LHCN-M2 (cell line): Measurements from ENCODE around the gene CXCL17. TPM values are rescaled to one million over a fixed set of nuclear protein-coding genes. Genes with fewer than 3 reads are reported as not detected.
A peak's percentile ranks its signal among the peaks of the same experiment; 100 is the strongest.
"Not testable (repeated sequence)": the region's sequence is repeated elsewhere in the genome, so short reads cannot be mapped to it uniquely, and the experiment has no call there.

Experiments
- DNase-seq: peaks from one replicate; pipeline ENCODE4 v3.0.0-alpha.2; 2012; ENCODE audit warnings: low read depth
- total RNA-seq: library from RNA; depleted of rRNA; stranded (reverse); fragments of >200 nt; gene quantifications from 2 replicates; pipeline ENCODE4 v1.2.3, GENCODE V29; 2014

CXCL17 gene
- total RNA-seq, 1 experiment from 2014 or later: not detected

- no peak for DNase-seq
These were observed 23.9 kb upstream of the CXCL17 start for GRCh38 chr19:42466521-42467182.

GRCh38 chr19:42465827-42466280, 23.1 kb upstream of the CXCL17 start:
- DNase-seq: no peak

GRCh38 chr19:42461700-42462324, 19.1 kb upstream of the CXCL17 start:
- DNase-seq: no peak

GRCh38 chr19:42461231-42461630, 18.5 kb upstream of the CXCL17 start:
- not testable (repeated sequence) for DNase-seq

GRCh38 chr19:42459926-42460325, 17.2 kb upstream of the CXCL17 start:
- no peak for DNase-seq

GRCh38 chr19:42455621-42456081, 12.9 kb upstream of the CXCL17 start:
- DNase-seq: peak; percentile 74

- no peak for DNase-seq
These were observed 12.3 kb upstream of the CXCL17 start for GRCh38 chr19:42455086-42455485.

- DNase-seq: no peak
These were observed 9.8 kb upstream of the CXCL17 start for GRCh38 chr19:42452590-42452989.

- DNase-seq: peak; percentile 62
These were observed 7.7 kb upstream of the CXCL17 start for GRCh38 chr19:42450314-42450934.

- DNase-seq: not testable (repeated sequence)
These were observed 5.6 kb upstream of the CXCL17 start for GRCh38 chr19:42448306-42448705.

- DNase-seq: no peak
These were observed 3.2 kb upstream of the CXCL17 start for GRCh38 chr19:42445948-42446347.

- no peak for DNase-seq
These were observed 1.2 kb upstream of the CXCL17 start for GRCh38 chr19:42443944-42444398.

- no peak for DNase-seq
These were observed 1.7 kb downstream of the CXCL17 start for GRCh38 chr19:42441049-42441445.

GRCh38 chr19:42440357-42441048, 2.2 kb downstream of the CXCL17 start:
- peak; percentile 57 for DNase-seq

GRCh38 chr19:42436006-42436405, 6.7 kb downstream of the CXCL17 start:
- peak; percentile 26 for DNase-seq

- DNase-seq: no peak
These were observed 7.4 kb downstream of the CXCL17 start for GRCh38 chr19:42435316-42435715.

- DNase-seq: peak; percentile 82
These were observed 9.1 kb downstream of the CXCL17 start for GRCh38 chr19:42433503-42434260.

- no peak for DNase-seq
These were observed 11.3 kb downstream of the CXCL17 start for GRCh38 chr19:42431486-42431885.

GRCh38 chr19:42428676-42429075, 14.1 kb downstream of the CXCL17 start:
- no peak for DNase-seq

- DNase-seq: no peak
These were observed 15.4 kb downstream of the CXCL17 start, which contains the start of gene LIPE for GRCh38 chr19:42427313-42427712. Gene LIPE (minus strand): TSS chr19:42427388. CDS start chr19:42427149, 239 bp downstream.

GRCh38 chr19:42426643-42427042, 16.1 kb downstream of the CXCL17 start:
- DNase-seq: no peak
